ENCODE results near the gene KCNV2.

KCNV2 gene

GRCh38 chr9:2758898-2759510 is 41.7 kb downstream of the KCNV2 start:
- no peak overlapping the region for H3K4me3 ChIP-seq (ENCODE audit: low read length)
- TF ChIP-seq ZNF274 (IDR thresholded peaks at IDR 0.05; ENCODE audit: low read depth, low read length) = no peak

- H3K4me3 ChIP-seq (ENCODE audit: low read length) = no peak overlapping the region
- TF ChIP-seq ZNF274 (IDR thresholded peaks at IDR 0.05; ENCODE audit: low read depth, low read length) = no peak
Measured at GRCh38 chr9:2761424-2761823, 44.1 kb downstream of the KCNV2 start.

DNA sequence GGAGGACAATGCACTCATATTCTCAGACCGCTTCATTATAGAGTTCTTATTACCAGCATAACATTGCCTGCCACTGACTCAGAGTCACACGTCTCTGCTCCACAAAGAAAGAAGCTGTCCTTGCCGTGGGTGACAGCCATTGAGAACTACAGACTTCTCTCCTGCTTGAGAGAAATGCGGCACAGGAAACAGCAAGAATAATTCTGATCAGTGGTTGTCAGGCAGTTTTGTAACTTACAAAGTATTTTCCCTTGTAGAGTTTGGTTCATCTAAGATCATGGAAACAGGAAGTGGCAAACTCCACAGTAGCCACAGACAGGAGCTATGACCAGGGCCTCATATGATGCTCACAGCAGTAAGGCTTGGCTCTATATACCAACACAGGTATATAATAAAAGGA is 47.0 kb downstream of the KCNV2 start:
- TF ChIP-seq ZNF274 (IDR thresholded peaks at IDR 0.05; ENCODE audit: low read depth, low read length) = no peak
- no peak overlapping the region for H3K4me3 ChIP-seq (ENCODE audit: low read length)

DNA sequence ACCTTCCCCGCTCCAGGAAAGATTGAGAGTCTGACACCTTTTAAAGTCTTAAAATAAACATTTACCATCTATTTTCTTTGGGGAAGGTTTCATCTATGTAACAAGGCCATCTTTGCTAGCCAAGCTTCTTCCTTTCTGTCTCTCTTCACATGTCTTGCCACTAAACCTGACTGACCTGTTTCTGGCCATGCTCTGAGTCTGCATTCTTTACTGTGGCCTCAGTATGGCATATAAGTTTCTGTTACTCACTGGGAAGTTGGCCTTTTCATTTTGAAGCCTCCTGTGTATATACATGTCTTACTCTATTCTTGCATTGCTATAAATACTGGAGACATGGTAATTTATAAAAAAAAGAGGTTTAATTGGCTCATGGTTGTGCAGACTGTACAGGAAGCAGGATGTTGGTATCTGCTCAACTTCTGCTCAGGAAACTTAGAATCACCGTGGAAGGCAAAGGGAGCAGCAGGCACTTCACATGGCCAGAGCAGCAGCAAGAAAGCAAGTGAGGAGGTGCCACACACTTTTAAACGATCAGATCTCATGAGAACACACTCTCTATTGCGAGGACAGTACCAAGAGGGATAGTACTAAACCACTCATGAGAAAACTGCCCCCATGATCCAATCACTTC is 48.1 kb downstream of the KCNV2 start:
- no peak for TF ChIP-seq ZNF274 (IDR thresholded peaks at IDR 0.05; ENCODE audit: low read depth, low read length)
- no peak overlapping the region for H3K4me3 ChIP-seq (ENCODE audit: low read length)

DNA sequence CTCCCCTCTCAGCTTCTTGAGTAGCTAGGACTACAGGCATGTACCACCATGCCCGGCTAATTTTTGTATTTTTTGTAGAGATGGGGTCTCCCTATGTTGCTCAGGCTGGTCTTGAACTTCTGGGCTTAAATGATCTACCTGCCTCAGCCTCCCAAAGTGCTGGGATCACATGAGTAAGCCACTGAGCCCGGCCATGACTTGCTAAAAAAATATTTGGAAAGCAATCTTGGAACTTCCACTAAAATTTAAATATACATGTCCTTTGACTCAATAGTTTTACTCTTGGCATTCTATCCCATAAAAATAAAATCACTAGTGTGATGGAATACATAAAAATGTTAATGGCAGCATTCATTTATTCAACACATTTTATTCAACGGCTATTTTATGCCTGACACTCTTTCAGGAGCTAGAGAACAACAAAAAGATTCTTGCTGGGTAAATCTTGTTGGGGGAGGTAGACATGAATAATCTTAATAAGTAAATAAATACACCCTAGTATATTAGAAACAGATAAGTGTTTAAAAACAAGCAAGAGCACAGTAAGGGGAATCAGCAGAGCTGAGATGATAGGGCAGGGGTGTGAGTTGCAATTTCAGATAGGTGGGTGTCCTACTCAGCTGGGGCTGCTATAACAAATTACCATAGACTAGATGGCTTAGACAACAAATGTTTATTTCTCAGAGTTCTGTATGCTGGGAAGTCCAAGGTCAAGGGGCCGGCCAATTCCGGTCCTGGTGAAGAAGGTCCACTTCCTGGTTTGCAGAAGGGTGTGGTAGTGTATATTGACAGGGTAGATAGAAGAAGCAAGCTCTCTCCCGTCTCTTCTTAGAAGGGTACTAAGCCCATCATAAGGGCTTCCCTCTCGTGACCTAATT is 50.7 kb downstream of the KCNV2 start:
- TF ChIP-seq ZNF274 (IDR thresholded peaks at IDR 0.05; ENCODE audit: low read depth, low read length) = no peak
- H3K4me3 ChIP-seq (ENCODE audit: low read length) = no peak overlapping the region

DNA sequence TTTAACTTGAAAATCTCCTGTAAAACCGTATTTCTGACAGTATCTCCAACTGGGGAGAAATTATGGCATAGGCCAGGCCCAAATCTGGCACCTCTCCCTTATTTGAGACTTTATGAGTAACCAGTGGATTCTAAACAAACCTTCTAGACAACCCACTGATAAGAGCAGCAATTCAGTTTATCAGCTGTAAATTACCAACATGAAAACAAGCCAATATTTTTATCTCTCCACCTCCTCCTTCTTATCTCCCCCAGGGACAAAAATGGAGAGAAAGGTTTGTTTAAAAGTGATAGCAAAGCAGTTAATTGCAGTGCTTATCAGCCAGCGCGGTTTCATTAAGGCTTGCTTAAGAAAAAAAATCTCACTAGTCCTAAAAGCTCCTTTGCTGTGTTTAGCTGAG is 53.8 kb downstream of the KCNV2 start:
- no peak overlapping the region for H3K4me3 ChIP-seq (ENCODE audit: low read length)
- no peak for TF ChIP-seq ZNF274 (IDR thresholded peaks at IDR 0.05; ENCODE audit: low read depth, low read length)

DNA sequence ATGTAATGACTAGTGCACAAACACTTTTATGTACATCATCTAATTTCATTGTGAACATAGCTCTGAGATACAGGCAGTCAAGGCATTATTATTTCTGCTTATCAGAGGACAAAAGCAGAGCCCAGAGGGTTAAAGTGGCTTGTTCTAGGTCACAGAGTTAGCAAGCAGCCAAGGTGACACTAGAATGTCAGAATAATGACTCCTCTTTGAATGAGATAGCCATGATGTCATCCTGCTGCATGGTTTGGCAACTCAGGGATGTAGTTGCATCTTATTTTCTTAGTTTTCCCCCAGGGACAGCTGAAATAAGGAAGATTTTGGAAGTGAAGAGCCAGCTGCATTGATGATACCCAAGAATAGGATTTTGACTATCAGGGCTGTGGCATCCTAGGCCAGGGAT is 54.4 kb downstream of the KCNV2 start:
- no peak for TF ChIP-seq ZNF274 (IDR thresholded peaks at IDR 0.05; ENCODE audit: low read depth, low read length)
- no peak overlapping the region for H3K4me3 ChIP-seq (ENCODE audit: low read length)

GRCh38 chr9:2777454-2777853 is 60.1 kb downstream of the KCNV2 start:
- no peak for TF ChIP-seq ZNF274 (IDR thresholded peaks at IDR 0.05; ENCODE audit: low read depth, low read length)
- no peak overlapping the region for H3K4me3 ChIP-seq (ENCODE audit: low read length)

GRCh38 chr9:2778816-2779215 is 61.5 kb downstream of the KCNV2 start:
- no peak for TF ChIP-seq ZNF274 (IDR thresholded peaks at IDR 0.05; ENCODE audit: low read depth, low read length)
- no peak overlapping the region for H3K4me3 ChIP-seq (ENCODE audit: low read length)

Data from GM08714 (cell line).